H9 (cell line): ENCODE data around the gene MIEF1. TPM values are rescaled to one million over a fixed set of nuclear protein-coding genes. Genes with fewer than 3 reads are reported as not detected.

Source experiments
- DNase-seq: peaks from one replicate; pipeline ENCODE4 v3.0.0-alpha.2; 2017
- H2AFZ ChIP-seq: one replicate; pipeline ENCODE4 v1.6.1; 2013; ENCODE audit warnings: mild to moderate bottlenecking, low read length, control low read depth, moderate library complexity
- H2AK5ac ChIP-seq: 2 replicates; pipeline ENCODE4 v1.6.1; 2013; ENCODE audit warnings: low read length, control low read depth, mixed read lengths; ENCODE audit not compliant: insufficient read length
- H2BK120ac ChIP-seq: one replicate; pipeline ENCODE4 v1.6.1; 2013; ENCODE audit warnings: low read depth, mild to moderate bottlenecking, low read length, control low read depth, inconsistent platforms; ENCODE audit not compliant: poor library complexity, severe bottlenecking
- H2BK12ac ChIP-seq: 2 replicates; pipeline ENCODE4 v1.6.1; 2013; ENCODE audit warnings: low read length, control low read depth, mixed read lengths, low read depth; ENCODE audit not compliant: insufficient read length
- H2BK15ac ChIP-seq: 2 replicates; pipeline ENCODE4 v1.6.1; 2013; ENCODE audit warnings: low read depth, low read length, control low read depth
- H2BK20ac ChIP-seq: one replicate; pipeline ENCODE4 v1.6.1; 2013; ENCODE audit warnings: low read depth, mild to moderate bottlenecking, low read length, control low read depth, inconsistent platforms; ENCODE audit not compliant: poor library complexity, severe bottlenecking
- H2BK5ac ChIP-seq: 2 replicates; pipeline ENCODE4 v1.6.1; 2013; ENCODE audit warnings: low read length, control low read depth, mixed read lengths; ENCODE audit not compliant: insufficient read length
- H3K14ac ChIP-seq: 2 replicates; pipeline ENCODE4 v1.6.1; 2013; ENCODE audit warnings: low read length, control low read depth; ENCODE audit not compliant: insufficient read depth
- H3K18ac ChIP-seq: 2 replicates; pipeline ENCODE4 v1.6.1; 2013; ENCODE audit warnings: low read depth, mild to moderate bottlenecking, mixed read lengths, low read length, control low read depth; ENCODE audit not compliant: insufficient read length
- H3K23ac ChIP-seq: 2 replicates; pipeline ENCODE4 v1.6.1; 2013; ENCODE audit warnings: low read length, control low read depth, mixed read lengths, low read depth; ENCODE audit not compliant: insufficient read length
- H3K23me2 ChIP-seq: 2 replicates; pipeline ENCODE4 v1.6.1; 2013; ENCODE audit warnings: low read depth, mild to moderate bottlenecking, mixed read lengths, low read length, control low read depth; ENCODE audit not compliant: insufficient read length, poor library complexity, severe bottlenecking
- H3K27ac ChIP-seq: 2 replicates; pipeline ENCODE4 v1.5.1; 2013; ENCODE audit warnings: low read length, control low read depth, mixed read lengths, low read depth; ENCODE audit not compliant: insufficient read length
- H3K27me3 ChIP-seq: 2 replicates; pipeline ENCODE4 v1.6.1; 2013; ENCODE audit warnings: low read length, control low read depth, inconsistent platforms; ENCODE audit not compliant: insufficient read depth
- H3K4ac ChIP-seq: 2 replicates; pipeline ENCODE4 v1.6.1; 2013; ENCODE audit warnings: low read depth, mild to moderate bottlenecking, control low read depth, inconsistent platforms, low read length, moderate library complexity
- H3K4me1 ChIP-seq: 2 replicates; pipeline ENCODE4 v1.6.1; 2013; ENCODE audit warnings: low read length, control low read depth, inconsistent platforms; ENCODE audit not compliant: insufficient read depth
- H3K4me2 ChIP-seq: 2 replicates; pipeline ENCODE4 v1.6.1; 2013; ENCODE audit warnings: low read length, control low read depth, mixed read lengths; ENCODE audit not compliant: insufficient read length, insufficient read depth
- H3K56ac ChIP-seq: 2 replicates; pipeline ENCODE4 v1.6.1; 2013; ENCODE audit warnings: low read depth, mild to moderate bottlenecking, mixed read lengths, low read length, control low read depth; ENCODE audit not compliant: insufficient read length
- H3K79me1 ChIP-seq: 2 replicates; pipeline ENCODE4 v1.6.1; 2013; ENCODE audit warnings: low read depth, mild to moderate bottlenecking, moderate library complexity, low read length, control low read depth, inconsistent platforms; ENCODE audit not compliant: insufficient read depth, poor library complexity, severe bottlenecking
- H3K79me2 ChIP-seq: 2 replicates; pipeline ENCODE4 v1.6.1; 2013; ENCODE audit warnings: low read length, control low read depth, inconsistent platforms; ENCODE audit not compliant: insufficient read depth
- H3K9ac ChIP-seq: 2 replicates; pipeline ENCODE4 v1.6.1; 2013; ENCODE audit warnings: low read length, control low read depth, mixed read lengths; ENCODE audit not compliant: insufficient read length; ENCODE audit errors: extremely low read depth
- H3K9me3 ChIP-seq: one replicate; pipeline ENCODE4 v1.6.1; 2013; ENCODE audit warnings: low read depth, low read length, inconsistent platforms; ENCODE audit not compliant: control insufficient read depth
- H3T11ph ChIP-seq: one replicate; pipeline ENCODE4 v1.6.1; 2013; ENCODE audit warnings: mild to moderate bottlenecking, low read length, control low read depth, inconsistent platforms
- H4K20me1 ChIP-seq: one replicate; pipeline ENCODE4 v1.6.1; 2013; ENCODE audit not compliant: control insufficient read depth, insufficient read length, insufficient read depth
- H4K5ac ChIP-seq: 2 replicates; pipeline ENCODE4 v1.6.1; 2013; ENCODE audit warnings: low read depth, mild to moderate bottlenecking, mixed read lengths, low read length, control low read depth; ENCODE audit not compliant: insufficient read length
- H4K8ac ChIP-seq: replicated peaks from 2 replicates; pipeline ENCODE4 v1.6.1; 2013; ENCODE audit warnings: low read length, control low read depth, mixed read lengths, low read depth; ENCODE audit not compliant: insufficient read length
- H4K91ac ChIP-seq: 2 replicates; pipeline ENCODE4 v1.6.1; 2013; ENCODE audit warnings: low read depth, mild to moderate bottlenecking, moderate library complexity, mixed read lengths, low read length, control low read depth; ENCODE audit not compliant: insufficient read length
- H3K27ac Mint-ChIP-seq, 3 experiments: 2 replicates in 2 of 3; 3 replicates in 1 of 3; pipeline ENCODE4 v1.8.0; 2020 to 2021; ENCODE audit warnings: mixed read lengths in 3 of 3, mild to moderate bottlenecking in 1 of 3, moderate library complexity in 1 of 3
- H3K27me3 Mint-ChIP-seq: 2 replicates; pipeline ENCODE4 v1.8.0; 2021; ENCODE audit warnings: low read depth, mild to moderate bottlenecking, moderate library complexity, mixed read lengths
- H3K36me3 Mint-ChIP-seq, 3 experiments: 2 replicates in 2 of 3; 3 replicates in 1 of 3; pipeline ENCODE4 v1.8.0; 2020 to 2021; ENCODE audit warnings: low read depth in 3 of 3, mixed read lengths in 3 of 3; ENCODE audit not compliant: insufficient read depth in 1 of 3
- H3K4me1 Mint-ChIP-seq, 2 experiments: 2 replicates each; pipeline ENCODE4 v1.8.0; 2020; ENCODE audit warnings: mixed read lengths in 2 of 2
- H3K4me3 Mint-ChIP-seq, 2 experiments: 2 replicates in 1 of 2; 3 replicates in 1 of 2; pipeline ENCODE4 v1.8.0; 2020 to 2021; ENCODE audit warnings: mild to moderate bottlenecking in 2 of 2, mixed read lengths in 2 of 2, moderate library complexity in 1 of 2
- H3K9me3 Mint-ChIP-seq, 2 experiments: 2 replicates in 1 of 2; 3 replicates in 1 of 2; pipeline ENCODE4 v1.8.0; 2020; ENCODE audit warnings: mild to moderate bottlenecking in 2 of 2, mixed read lengths in 2 of 2, moderate library complexity in 1 of 2
- CTCF ChIP-seq: fragments of 200-600 bp; sonication (generic); conservative IDR thresholded peaks from 3 replicates; pipeline ENCODE4 v1.8.0; 2021; ENCODE audit warnings: antibody characterized with exemption, mild to moderate bottlenecking
- WGBS: extraction: QIAGEN DNeasy Blood & Tissue Kit; methylation state at CpG from one replicate; pipeline ENCODE4 v1.1.7; 2013; ENCODE audit warnings: missing lambda C conversion rate, low lambda C conversion rate, mixed read lengths; ENCODE audit not compliant: insufficient read length; ENCODE audit errors: extremely low coverage; 5-methylcytosine and 5-hydroxymethylcytosine counted together
- total RNA-seq: library from RNA; stranded (reverse); gene quantifications from 2 replicates; pipeline ENCODE4 v1.2.1, GENCODE V29; 2021

MIEF1 gene
- total RNA-seq, 1 experiment from 2014 or later = 32.6 TPM

GRCh38 chr22:39497429-39497828, 4.7 kb upstream of the MIEF1 start:
- Histone ChIP-seq H2BK5ac (no peak overlapping the region), H3K56ac (no peak overlapping the region), H2AFZ (no peak overlapping the region), H3K4me2 (no peak overlapping the region), H2AK5ac (no peak overlapping the region), H3K14ac (no peak overlapping the region), H3K27me3 (peaks cover 8% of the 10 kb centered on the region), H3K18ac (no peak overlapping the region), H3K79me1 (no peaks in the 10 kb centered on the region), H2BK15ac (no peak overlapping the region), H3K4me1 (no peaks in the 10 kb centered on the region), H3K79me2 (no peaks in the 10 kb centered on the region), H3T11ph (no peak overlapping the region), H3K23me2 (peaks cover 3% of the 10 kb centered on the region), H4K20me1 (no peaks in the 10 kb centered on the region), H3K9ac (no peak overlapping the region), H3K9me3 (no peaks in the 10 kb centered on the region), H3K23ac (no peak overlapping the region), H4K91ac (no peak overlapping the region), H2BK120ac (no peak overlapping the region), H3K27ac (no peak overlapping the region), H2BK20ac (no peak overlapping the region), H4K8ac (no peak overlapping the region), H3K4ac (no peak overlapping the region), H4K5ac (no peak overlapping the region), H2BK12ac (no peak overlapping the region)
- H3K27me3 Mint-ChIP-seq = peaks cover 88% of the 10 kb centered on the region
- no peak for TF ChIP-seq CTCF
- no peak overlapping the region for H3K27ac Mint-ChIP-seq
- H3K9me3 Mint-ChIP-seq = peaks cover 0 to 3% of the 10 kb centered on the region in 2 experiments; a peak in 1 of 5 replicates
- WGBS = no CpG with 5 or more reads among the region's 8 CpGs
- H3K4me1 Mint-ChIP-seq = peaks cover 4 to 6% of the 10 kb centered on the region in 2 experiments
- no peak for DNase-seq
- H3K4me3 Mint-ChIP-seq = no peak overlapping the region
- peaks cover 0 to 2% (median 0%) of the 10 kb centered on the region in 3 experiments; a peak in 1 of 7 replicates for H3K36me3 Mint-ChIP-seq
